GM12878 (cell line): ENCODE data around the gene LSM11. TPM values are rescaled to one million over a fixed set of nuclear protein-coding genes. Genes with fewer than 3 reads are reported as not detected.

Source experiments
- ATAC-seq: fragments of 200-7000 bp; cut with Tn5 transposase; 3 replicates; pipeline ENCODE4 v1.9.1; 2020; ENCODE audit warnings: mild to moderate bottlenecking, moderate library complexity
- BruUV-seq: library from RNA; stranded (reverse); fragments of 400-500 nt; replicated peaks from 2 replicates; lab custom pipeline; 2021; lab: Mats Ljungman, UMichigan
- CTCF ChIA-PET: fragments of 300-600 bp; sonication (Branson Sonifier 250); formaldehyde crosslinking; extraction: SDS; loops from one replicate; lab custom pipeline; 2021; ENCODE audit warnings: inconsistent platforms; lab: Yijun Ruan, JAX
- POLR2A ChIA-PET: fragments of 350-600 bp; formaldehyde crosslinking; extraction: SDS; loops from one replicate; lab custom pipeline; 2021; ENCODE audit warnings: inconsistent platforms; lab: Charles Lee
- RAD21 ChIA-PET: fragments of 300-600 bp; sonication (Branson Sonifier 250); formaldehyde crosslinking; loops from one replicate; lab custom pipeline; 2023; ENCODE audit warnings: antibody characterized with exemption; ENCODE audit not compliant: unreplicated experiment; lab: Charles Lee
- SMC1A ChIA-PET: fragments of 300-600 bp; sonication (Branson Sonifier 250); formaldehyde crosslinking; loops from one replicate; lab custom pipeline; 2023; ENCODE audit not compliant: unreplicated experiment, uncharacterized antibody; lab: Charles Lee
- DNase-seq: peaks from one replicate; pipeline ENCODE4 v3.0.0-alpha.2; 2011; ENCODE audit warnings: low read depth, low spot score
- FAIRE-seq: peaks from 3 replicates; lab custom pipeline; 2011; peaks lifted over from hg19 to GRCh38; lab: Jason Lieb, UNC
- H2AFZ ChIP-seq: 2 replicates; pipeline ENCODE4 v1.6.0; 2011; ENCODE audit warnings: low read depth, low read length, control low read depth; ENCODE audit not compliant: control insufficient read depth
- H3K27ac ChIP-seq: 2 replicates; pipeline ENCODE4 v1.5.1; 2011; ENCODE audit warnings: control low read depth; ENCODE audit not compliant: control insufficient read depth, insufficient read depth
- H3K27me3 ChIP-seq, 2 experiments: replicated peaks in 1 of 2; 2 replicates each; pipeline versions ENCODE4 v1.6.0 to v1.6.1; 2011; ENCODE audit warnings: low read length in 1 of 2; ENCODE audit not compliant: control insufficient read depth in 2 of 2, insufficient read depth in 2 of 2
- H3K36me3 ChIP-seq, 2 experiments: 2 replicates each; pipeline ENCODE4 v1.5.1; 2011; ENCODE audit warnings: low read length in 1 of 2; ENCODE audit not compliant: control insufficient read depth in 2 of 2, insufficient read depth in 2 of 2
- H3K4me1 ChIP-seq: 2 replicates; pipeline ENCODE4 v1.6.1; 2011; ENCODE audit warnings: mild to moderate bottlenecking, low read length, moderate library complexity, mixed read lengths; ENCODE audit not compliant: control insufficient read depth, insufficient read depth
- H3K4me2 ChIP-seq: 2 replicates; pipeline ENCODE4 v1.6.0; 2011; ENCODE audit warnings: control low read depth; ENCODE audit not compliant: control insufficient read depth, insufficient read depth
- H3K4me3 ChIP-seq: fragments of 200-600 bp; sonication (generic); 2 replicates; pipeline ENCODE4 v1.5.1; 2016
- H3K79me2 ChIP-seq: 2 replicates; pipeline ENCODE4 v1.6.0; 2011; ENCODE audit warnings: low read length; ENCODE audit not compliant: control insufficient read depth, insufficient read depth
- H3K9ac ChIP-seq: 2 replicates; pipeline ENCODE4 v1.8.0; 2011; ENCODE audit warnings: low read length, control low read depth, mixed read lengths; ENCODE audit not compliant: control insufficient read depth, insufficient read depth
- H3K9me3 ChIP-seq: replicated peaks from 3 replicates; pipeline ENCODE4 v1.5.1; 2011; ENCODE audit warnings: mild to moderate bottlenecking, low read length; ENCODE audit not compliant: control insufficient read depth, insufficient read depth
- H4K20me1 ChIP-seq: 2 replicates; pipeline ENCODE4 v1.6.0; 2011; ENCODE audit not compliant: control insufficient read depth, insufficient read depth
- BCLAF1 ChIP-seq: fragments of 450-650 bp; IDR thresholded peaks from 2 replicates; pipeline ENCODE4 v1.6.1; 2017; ENCODE audit warnings: antibody characterized with exemption, mild to moderate bottlenecking, moderate library complexity
- CREB1 ChIP-seq: IDR thresholded peaks from 2 replicates; pipeline ENCODE4 v1.6.1; 2012; ENCODE audit warnings: low read depth, mild to moderate bottlenecking, inconsistent platforms
- EP300 ChIP-seq, 2 experiments: fragments of 150-350 bp in 1 of 2; IDR thresholded peaks; 2 replicates each; pipeline ENCODE4 v1.6.1; 2011 to 2012; ENCODE audit warnings: low read depth in 2 of 2, low read length in 2 of 2, borderline replicate concordance in 1 of 2, improper control_type of control experiment in 1 of 2, inconsistent platforms in 1 of 2; ENCODE audit not compliant: control insufficient read depth in 1 of 2
- FOS ChIP-seq: IDR thresholded peaks from 3 replicates; pipeline ENCODE4 v1.6.1; 2011; ENCODE audit warnings: borderline replicate concordance; ENCODE audit not compliant: insufficient read length; ENCODE audit errors: extremely low read depth
- FOXM1 ChIP-seq: IDR thresholded peaks from 2 replicates; pipeline ENCODE4 v1.6.1; 2012; ENCODE audit warnings: low read depth, mild to moderate bottlenecking, inconsistent platforms, low read length, moderate library complexity
- GATAD2B ChIP-seq: fragments of 450-650 bp; conservative IDR thresholded peaks from 2 replicates; pipeline ENCODE4 v1.6.1; 2017; ENCODE audit warnings: low read depth, mild to moderate bottlenecking, moderate library complexity
- LARP7 ChIP-seq: fragments of 450-650 bp; IDR thresholded peaks from 2 replicates; pipeline ENCODE4 v1.6.1; 2017; ENCODE audit warnings: mild to moderate bottlenecking
- MAX ChIP-seq: IDR thresholded peaks from 2 replicates; pipeline ENCODE4 v1.6.1; 2012; ENCODE audit warnings: low read depth, low read length, improper control_type of control experiment
- NR2C1 ChIP-seq: fragments of 450-650 bp; IDR thresholded peaks from 2 replicates; pipeline ENCODE4 v1.6.1; 2017; ENCODE audit warnings: antibody characterized with exemption, mild to moderate bottlenecking, moderate library complexity
- RBBP5 ChIP-seq: fragments of 200-600 bp; sonication (generic); conservative IDR thresholded peaks from 2 replicates; pipeline ENCODE4 v1.6.1; 2016
- SMARCA5 ChIP-seq: fragments of 450-650 bp; IDR thresholded peaks from 2 replicates; pipeline ENCODE4 v1.6.1; 2017; ENCODE audit warnings: mild to moderate bottlenecking
- TARDBP ChIP-seq: IDR thresholded peaks from 2 replicates; pipeline ENCODE4 v1.6.1; 2016; ENCODE audit warnings: borderline replicate concordance
- ZBTB11 ChIP-seq: fragments of 450-650 bp; formaldehyde crosslinking; IDR thresholded peaks from 2 replicates; pipeline ENCODE4 v1.5.0; 2022; ENCODE audit warnings: mild to moderate bottlenecking, missing genetic modification characterization
- ZNF384 ChIP-seq: IDR thresholded peaks from 2 replicates; pipeline ENCODE4 v1.6.1; 2012; ENCODE audit warnings: low read depth, mild to moderate bottlenecking, low read length, improper control_type of control experiment, borderline replicate concordance
- WGBS: methylation state at CpG from one replicate; pipeline ENCODE4 v1.1.6; 2016; ENCODE audit warnings: low lambda C conversion rate; ENCODE audit not compliant: insufficient replicate concordance, insufficient coverage; ENCODE audit errors: missing lambda C conversion rate; 5-methylcytosine and 5-hydroxymethylcytosine counted together
- in situ Hi-C: fragments of 300-500 bp; cut with MboI; formaldehyde crosslinking; loops from 9 replicates; pipeline ENCODE4 v1.14.3; 2018; ENCODE audit warnings: mixed read lengths
- intact Hi-C: fragments of 100-400 bp; cut with micrococcal nuclease; formaldehyde crosslinking; loops from one replicate; pipeline ENCODE4 v1.14.2; 2022; ENCODE audit not compliant: unreplicated experiment
- polyA plus RNA-seq, 11 experiments: library from polyadenylated mRNA; depleted of rRNA in 4 of 11; unstranded in 6 of 11; stranded (reverse) in 5 of 11; fragments of >200 nt; fragmentation: Nextera tagmentation in 4 of 11; fragmentation: Illumina TruSeq in 1 of 11; extraction: Ambion mirVana in 4 of 11; extraction: Trizol in 1 of 11; gene quantifications; 1 replicate in 1 of 11; 2 replicates in 10 of 11; pipeline versions ENCODE4 v1.2.1 to v1.2.3, GENCODE V29; 2011 to 2016; ENCODE audit warnings: inconsistent platforms in 2 of 11, missing spikeins in 2 of 11, low read depth in 1 of 11
- total RNA-seq, 4 experiments: library from RNA; depleted of rRNA in 3 of 4; stranded (reverse); fragments of >200 nt in 3 of 4; fragmentation: Illumina TruSeq in 1 of 4; extraction: Trizol in 1 of 4; gene quantifications; 2 replicates each; pipeline versions ENCODE4 v1.2.1 to v1.2.3, GENCODE V29; 2013 to 2021

LSM11 gene
- total and polyA plus RNA-seq, 10 of the 15 experiments (the other 5 are each of a cell fraction or from before 2014, with no cell fraction given) = 0.71 to 8.5 (median 4.2) TPM

GRCh38 chr5:157735991-157736390 lies 7.5 kb upstream of the LSM11 start:
- RAD21 ChIA-PET = no interaction called here
- no peak overlapping the region for H3K27ac ChIP-seq
- H3K36me3 ChIP-seq = peaks cover 2 to 4% of the 10 kb centered on the region in 2 experiments; a peak in 3 of 4 replicates
- no peak overlapping the region for H3K4me2 ChIP-seq
- DNase-seq = no peak
- H2AFZ ChIP-seq = no peak overlapping the region
- ATAC-seq = no peak
- no peak overlapping the region for H3K4me3 ChIP-seq
- no peaks in the 10 kb centered on the region for H4K20me1 ChIP-seq
- no peaks in the 10 kb centered on the region for H3K27me3 ChIP-seq
- SMC1A ChIA-PET = interaction anchor here (1.5 kb wide), 1 partner anchor 304 kb away, joined by 3 read pairs; no protein-coding TSS in a partner anchor
- H3K4me1 ChIP-seq = no peaks in the 10 kb centered on the region
- 91% methylated on average over 6 of the region's 6 CpGs for WGBS
- intact Hi-C loops (no loop called here), in situ Hi-C loops (no loop called here)
- FAIRE-seq = no peak
- no peak overlapping the region for H3K9ac ChIP-seq
- no peaks in the 10 kb centered on the region for H3K9me3 ChIP-seq
- peaks cover 4% of the 10 kb centered on the region for H3K79me2 ChIP-seq
- BruUV-seq = no TSS peak
- CTCF ChIA-PET = interaction anchor here (0.5 to 0.9 kb wide), 3 partner anchors 9 to 407 kb away, joined by 3 to 5 read pairs (median 3); no protein-coding TSS in a partner anchor
- POLR2A ChIA-PET = no interaction called here
- no peak for TF ChIP-seq SMARCA5
- TF ChIP-seq CREB1 = no peak
- TF ChIP-seq MAX = no peak
- TF ChIP-seq ZNF384 = no peak
- TF ChIP-seq FOXM1 = no peak
- TF ChIP-seq LARP7 = no peak
- no peak for TF ChIP-seq RBBP5
- TF ChIP-seq NR2C1 = no peak
- TF ChIP-seq EP300 (IDR thresholded peaks at IDR 0.05; ENCODE audit: borderline replicate concordance in 1 of 2, control insufficient read depth in 1 of 2, low read depth in 2 of 2, low read length in 2 of 2) = no peak
- no peak for TF ChIP-seq ZBTB11
- TF ChIP-seq GATAD2B = no peak
- no peak for TF ChIP-seq TARDBP
- TF ChIP-seq FOS = no peak
- TF ChIP-seq BCLAF1 = no peak
